Heart left ventricle (tissue), 16 donors: Measurements from ENCODE around the gene CTAG1A. TPM values are rescaled to one million over a fixed set of nuclear protein-coding genes. Genes with fewer than 3 reads are reported as not detected.

Experiments
- ATAC-seq, 4 donors: fragments of 200-7000 bp; cut with Tn5 transposase; one replicate each; pipeline ENCODE4 v1.9.1; 2020 to 2022; ENCODE audit warnings: moderate library complexity in 4 of 4, mild to moderate bottlenecking in 3 of 4, moderate number of reproducible peaks in 1 of 4
- DNase-seq, 5 donors: peaks; one replicate each; pipeline ENCODE4 v3.0.0-alpha.2; 2020
- H3K27ac ChIP-seq, 12 donors: fragments of 200-600 bp; sonication (generic) in 4 of 12; one replicate each; pipeline versions ENCODE4 v1.5.0 to v1.8.0; 2016 to 2022; ENCODE audit warnings: mild to moderate bottlenecking in 2 of 12
- H3K27me3 ChIP-seq, 9 donors: fragments of 200-600 bp; sonication (generic) in 2 of 9; one replicate each; pipeline versions ENCODE4 v1.5.1 to v1.8.0; 2016 to 2022; ENCODE audit warnings: mild to moderate bottlenecking in 3 of 9
- H3K36me3 ChIP-seq, 9 donors: fragments of 200-600 bp; sonication (generic) in 2 of 9; one replicate each; pipeline versions ENCODE4 v1.5.0 to v1.8.0; 2018 to 2022; ENCODE audit warnings: mild to moderate bottlenecking in 2 of 9
- H3K4me1 ChIP-seq, 12 donors: fragments of 200-600 bp; sonication (generic) in 4 of 12; one replicate each; pipeline versions ENCODE4 v1.5.0 to v1.8.0; 2016 to 2022; ENCODE audit warnings: mild to moderate bottlenecking in 3 of 12
- H3K4me3 ChIP-seq, 12 donors: fragments of 200-600 bp; sonication (generic) in 4 of 12; one replicate each; pipeline versions ENCODE4 v1.5.0 to v1.8.0; 2017 to 2022; ENCODE audit warnings: mild to moderate bottlenecking in 9 of 12, moderate library complexity in 4 of 12
- H3K9me3 ChIP-seq, 12 donors: fragments of 200-600 bp; sonication (generic) in 4 of 12; one replicate each; pipeline versions ENCODE4 v1.5.0 to v1.8.0; 2016 to 2022; ENCODE audit warnings: mild to moderate bottlenecking in 1 of 12
- CTCF ChIP-seq, 12 donors: fragments of 200-600 bp; sonication (generic) in 4 of 12; IDR thresholded peaks; one replicate each; pipeline versions ENCODE4 v1.5.0 to v1.8.0; 2018 to 2022; ENCODE audit warnings: antibody characterized with exemption in 12 of 12, mild to moderate bottlenecking in 5 of 12
- POLR2A ChIP-seq, 2 donors: fragments of 450-650 bp; IDR thresholded peaks; one replicate each; pipeline ENCODE4 v1.6.1; 2017; ENCODE audit warnings: antibody characterized with exemption in 2 of 2, mild to moderate bottlenecking in 2 of 2, moderate library complexity in 2 of 2
- WGBS, 4 donors: extraction: QIAGEN DNeasy Blood & Tissue Kit in 2 of 4; methylation state at CpG; one replicate each; pipeline versions ENCODE4 v1.1.5 to v1.1.7; 2013 to 2018; 5-methylcytosine and 5-hydroxymethylcytosine counted together
- intact Hi-C, 10 donors: fragments of 100-400 bp; cut with DNase I; formaldehyde crosslinking; loops; one replicate each; pipeline versions ENCODE4 v1.11.1 to v1.14.2; 2022
- polyA plus RNA-seq, 2 donors: library from polyadenylated mRNA; stranded (reverse); fragments of 200-250 nt; gene quantifications; one replicate each; pipeline ENCODE4 v1.2.3, GENCODE V29; 2013
- total RNA-seq, 9 donors: library from RNA; depleted of rRNA in 2 of 9; stranded (reverse); fragments of >200 nt in 2 of 9; fragmentation: NEBNext Ultra II Directional in 3 of 9; extraction: Animal tissue kit (Norgen Biotek cat#: 25700) in 3 of 9; gene quantifications; one replicate each; pipeline versions ENCODE4 v1.1.0 to v1.2.4, GENCODE V29; 2016 to 2023
- donor health status: ischemic (EF 13 %, LVEDD 7.1; RV severe dilation, severe dysfunction).
- donor health status: healthy with polysubstance abuse.
- donor health status: DM: no; HTN: yes; CAD: no.
- donor health status: DM: no; HTN: no; CAD: no.
- donor health status: ischemic (EF 25% LVEDD 6.9; RV normal size, moderate dysfunction).
- donor health status: ischemic (EF 25% LVEDD 5.7; RV mildly dilated, moderate dysfunction).
- donor health status: healthy.
- donor health status: DM: yes; HTN: yes; CAD: no.
- donor health status: ischemic (EF 35%, LVEDD 5.7; RV mildly dilated, moderate dysfunction).
- donor health status: nonischemic (EF 11% LVEDD 7.7; RV severe dilation, severe dysfunction).
- donor health status: DM: yes; HTN: yes; CAD: no.
- donor health status: PGD.
- donor health status: ischemic (EF 29% LVEDD 5.4; RV normal size, mild dysfunction).
- donor health status: nonischemic (EF 23%, LVEDD 6.1; RV moderate dilation, normal function).

CTAG1A gene
- total and polyA plus RNA-seq, 11 donors, result not detected

DNA sequence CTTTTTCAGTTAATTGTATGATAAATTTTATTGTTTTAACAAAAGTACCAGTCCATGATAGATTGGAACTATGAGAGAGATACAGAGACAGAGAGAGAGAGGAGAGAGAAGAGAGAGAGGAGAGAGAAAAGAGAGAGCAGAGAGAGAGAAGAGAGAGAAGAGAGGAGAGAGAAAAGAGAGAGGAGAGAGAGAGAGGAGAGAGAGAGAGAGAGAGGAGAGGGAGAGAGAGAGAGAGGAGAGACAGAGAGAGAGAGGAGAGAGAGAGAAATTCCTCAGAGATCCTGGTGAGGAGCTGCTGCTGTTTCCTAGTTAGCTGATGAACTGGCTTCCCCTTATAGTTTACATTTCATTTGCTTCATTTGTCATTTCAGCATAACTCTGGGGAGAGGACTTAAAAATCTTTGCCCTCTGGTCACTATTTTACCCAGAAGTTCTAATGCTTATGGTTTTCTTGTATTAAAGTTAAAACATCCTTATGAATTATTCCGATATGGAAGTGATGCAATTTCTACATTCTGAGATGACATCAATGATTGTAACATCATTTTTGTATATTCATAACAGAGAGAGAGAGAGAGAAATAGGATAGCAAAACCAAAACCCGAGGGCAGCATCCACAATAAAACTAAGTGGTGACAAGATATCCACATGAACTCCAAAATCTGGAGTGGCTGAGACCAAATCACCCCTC, 10.8 kb downstream of the CTAG1A start:
- Histone ChIP-seq H3K36me3 (no peaks in the 10 kb centered on the region), H3K27ac (no peak overlapping the region), H3K4me3 (no peak overlapping the region), H3K4me1 (no peaks in the 10 kb centered on the region), H3K27me3 (peaks cover 0 to 7% (median 0%) of the 10 kb centered on the region in 9 donors), H3K9me3 (no peaks in the 10 kb centered on the region)
- intact Hi-C loops, result no loop called here
- no peak for TF ChIP-seq POLR2A (IDR thresholded peaks at IDR 0.05)
- no peak for TF ChIP-seq CTCF (IDR thresholded peaks at IDR 0.05)
- 53 to 77% (median 64%) methylated on average over 2 of the region's 2 CpGs for WGBS, 4 donors
- no peak for ATAC-seq
- DNase-seq, result no peak

- Histone ChIP-seq H3K36me3 (no peaks in the 10 kb centered on the region), H3K27me3 (peaks cover 0 to 7% (median 0%) of the 10 kb centered on the region in 9 donors), H3K9me3 (no peaks in the 10 kb centered on the region), H3K27ac (no peak overlapping the region), H3K4me3 (no peak overlapping the region), H3K4me1 (no peaks in the 10 kb centered on the region)
- intact Hi-C loops, result no loop called here
- no peak for TF ChIP-seq CTCF (IDR thresholded peaks at IDR 0.05)
- TF ChIP-seq POLR2A (IDR thresholded peaks at IDR 0.05), result no peak
- ATAC-seq, result no peak
- WGBS, 4 donors, result 11 to 14% (median 12%) methylated on average over 3 of the region's 3 CpGs
- DNase-seq, result no peak
Measured at GRCh38 chrX:154596290-154596929, 11.5 kb downstream of the CTAG1A start.

DNA sequence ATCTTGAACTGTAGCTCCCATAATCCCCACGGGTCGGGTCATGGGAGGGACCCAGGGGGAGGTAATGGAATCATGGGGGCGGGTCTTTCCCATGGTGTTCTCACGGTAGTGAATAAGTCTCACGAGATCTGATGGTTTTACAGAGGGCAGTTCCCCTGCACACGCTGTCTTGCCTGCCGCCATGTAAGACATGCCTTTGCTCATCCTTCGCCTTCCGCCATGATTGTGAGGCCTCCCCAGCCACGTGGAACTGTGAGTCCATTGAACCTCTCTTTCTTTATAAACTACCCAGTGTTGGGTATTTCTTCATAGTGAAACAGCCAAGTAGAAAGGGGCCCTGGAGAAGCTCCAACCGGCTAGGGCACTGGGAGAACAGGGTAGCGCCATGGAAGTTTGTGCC, 12.3 kb downstream of the CTAG1A start:
- Histone ChIP-seq H3K9me3 (no peaks in the 10 kb centered on the region), H3K27ac (no peak overlapping the region), H3K27me3 (peaks cover 0 to 7% (median 0%) of the 10 kb centered on the region in 9 donors), H3K36me3 (no peaks in the 10 kb centered on the region), H3K4me1 (no peaks in the 10 kb centered on the region), H3K4me3 (no peak overlapping the region)
- TF ChIP-seq CTCF (IDR thresholded peaks at IDR 0.05) (no peak), POLR2A (IDR thresholded peaks at IDR 0.05) (no peak)
- DNase-seq (no peak), ATAC-seq (no peak)
- intact Hi-C loops, result no loop called here
- WGBS, 4 donors, result 76 to 92% (median 84%) methylated on average over 12 of the region's 12 CpGs

DNA sequence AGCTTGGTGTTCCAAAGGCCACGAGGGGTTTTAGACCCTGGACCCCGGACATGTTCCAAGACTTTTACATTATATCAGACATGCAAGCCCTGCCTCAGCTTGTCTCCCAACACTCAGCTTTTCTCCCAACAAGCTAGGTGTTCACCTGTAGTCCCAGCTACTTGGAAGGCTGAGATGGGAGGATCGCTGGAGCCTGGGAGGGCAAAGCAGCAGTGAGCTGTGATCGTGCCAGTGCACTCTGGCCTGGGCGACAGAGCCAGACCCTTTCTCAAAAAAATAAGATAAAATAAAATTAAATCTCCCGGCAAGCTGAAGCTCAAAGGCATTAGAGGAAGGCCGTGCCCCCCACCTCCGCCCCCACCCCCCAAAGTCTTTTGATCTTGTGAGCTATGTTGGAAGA, 13.7 kb downstream of the CTAG1A start:
- Histone ChIP-seq H3K4me3 (no peak overlapping the region), H3K36me3 (no peaks in the 10 kb centered on the region), H3K27ac (no peak overlapping the region), H3K9me3 (no peaks in the 10 kb centered on the region), H3K27me3 (peaks cover 0 to 7% (median 0%) of the 10 kb centered on the region in 9 donors), H3K4me1 (no peaks in the 10 kb centered on the region)
- TF ChIP-seq POLR2A (IDR thresholded peaks at IDR 0.05), result no peak
- no peak for TF ChIP-seq CTCF (IDR thresholded peaks at IDR 0.05)
- intact Hi-C loops, result no loop called here
- DNase-seq (no peak), ATAC-seq (no peak)
- 78 to 95% (median 86%) methylated on average over 8 of the region's 8 CpGs for whole genome bisulfite sequencing, 4 donors
